HG02973 (cell line): Measurements from ENCODE around the gene PIP5KL1.

Experiments
- ATAC-seq: cut with Tn5 transposase; IDR thresholded peaks from one replicate; pipeline ENCODE4 v1.9.1; 2021; ENCODE audit warnings: moderate library complexity; ENCODE audit not compliant: unreplicated experiment

PIP5KL1 gene

GRCh38 chr9:127950513-127951289 lies 20.1 kb upstream of the PIP5KL1 start:
- no peak for ATAC-seq

DNA sequence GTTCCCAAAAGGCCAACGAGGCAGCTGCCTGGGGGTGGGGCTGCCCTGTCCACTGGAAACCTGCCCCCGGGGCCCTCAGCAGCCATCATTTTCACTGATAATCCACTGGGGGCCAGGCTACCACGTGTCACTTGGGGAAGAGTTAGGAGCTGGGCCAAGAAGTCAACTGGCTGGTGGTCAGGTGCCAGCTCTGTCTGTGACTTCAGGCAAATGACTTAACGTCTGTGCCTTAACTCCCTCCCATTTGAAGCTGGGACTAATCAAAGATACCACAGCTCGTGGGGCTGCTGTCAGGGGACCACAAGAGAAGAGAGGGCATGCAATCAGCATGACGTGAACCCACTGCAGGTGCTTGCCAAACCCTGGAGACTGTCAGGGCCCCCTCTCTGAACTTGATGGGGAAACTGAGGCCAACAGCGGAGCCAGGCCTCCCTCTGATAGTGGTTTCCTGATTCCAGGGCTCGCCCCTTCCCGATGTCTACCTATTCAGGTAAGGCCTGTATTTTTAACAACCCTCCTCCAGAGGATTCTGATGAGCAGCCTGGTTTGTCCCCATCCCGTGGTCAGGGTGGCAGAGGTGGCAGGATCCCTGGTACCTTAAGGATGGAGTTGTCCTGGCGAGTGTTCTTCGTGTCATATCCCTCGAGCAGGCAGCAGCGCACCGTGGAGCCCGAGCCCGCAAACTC lies 19.4 kb upstream of the PIP5KL1 start:
- ATAC-seq: no peak

DNA sequence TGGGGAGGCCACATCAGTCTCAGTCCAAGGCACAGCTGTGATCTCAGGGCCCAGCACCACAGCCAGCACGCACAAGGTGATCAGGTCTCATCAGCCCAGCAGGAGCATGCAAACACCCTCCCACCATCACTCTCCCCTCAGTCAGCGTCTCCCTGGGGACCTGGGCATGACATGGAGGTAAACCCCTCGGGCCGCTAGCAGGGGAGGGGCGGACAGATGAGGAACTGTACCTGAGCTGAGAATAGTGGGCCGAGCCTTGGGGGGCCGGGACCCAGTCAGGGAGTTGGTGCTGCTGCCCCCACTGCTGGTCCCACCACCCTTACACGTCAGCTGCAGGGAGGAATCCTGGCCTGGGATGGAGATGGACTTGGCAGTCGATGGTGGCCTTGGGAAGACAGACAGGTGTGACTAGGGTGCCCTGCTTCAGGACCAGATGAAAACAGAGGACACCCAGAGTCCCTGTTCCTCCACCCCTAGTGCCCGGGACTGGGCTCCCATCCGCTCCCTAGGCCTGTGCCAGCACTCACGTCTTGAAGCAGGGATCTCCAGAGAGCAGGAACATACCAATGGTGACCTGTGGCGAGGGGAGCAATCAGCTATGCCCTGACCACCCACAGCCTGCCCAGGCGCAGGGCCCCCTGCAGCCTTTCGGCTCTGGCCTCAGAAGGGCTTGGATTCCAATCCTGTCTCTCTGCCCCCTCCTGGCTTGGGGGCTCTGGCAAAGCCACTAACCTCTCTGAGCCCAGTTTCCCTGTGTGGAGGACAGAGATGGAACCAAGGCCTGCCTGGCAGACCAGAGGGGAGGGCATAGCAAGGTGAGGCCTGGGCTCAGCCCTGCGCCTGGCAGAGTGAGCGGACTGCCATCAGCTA lies 17.5 kb upstream of the PIP5KL1 start:
- no peak for ATAC-seq

- no peak for ATAC-seq
Measured at GRCh38 chr9:127946728-127947127, 16.2 kb upstream of the PIP5KL1 start.

DNA sequence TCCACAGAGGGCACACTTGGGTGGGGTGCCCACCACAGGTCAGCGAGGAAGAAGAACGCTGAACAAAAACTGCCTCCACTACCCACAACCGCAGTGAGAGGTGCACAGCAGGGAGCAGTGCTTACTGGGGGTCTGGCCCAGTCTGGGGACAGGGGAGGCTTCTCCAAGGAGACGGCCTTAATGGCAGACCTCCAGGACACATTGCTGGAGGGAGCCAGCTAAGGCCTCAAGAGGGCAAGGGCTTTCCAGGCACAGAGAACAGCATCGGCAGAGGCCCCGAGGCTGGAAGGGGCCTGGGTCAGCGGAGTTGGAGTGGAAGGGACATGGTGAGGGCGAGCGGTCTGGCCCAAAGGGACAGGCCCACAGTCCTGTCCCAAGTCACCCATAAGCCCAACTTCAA lies 15.4 kb upstream of the PIP5KL1 start:
- ATAC-seq: no peak

DNA sequence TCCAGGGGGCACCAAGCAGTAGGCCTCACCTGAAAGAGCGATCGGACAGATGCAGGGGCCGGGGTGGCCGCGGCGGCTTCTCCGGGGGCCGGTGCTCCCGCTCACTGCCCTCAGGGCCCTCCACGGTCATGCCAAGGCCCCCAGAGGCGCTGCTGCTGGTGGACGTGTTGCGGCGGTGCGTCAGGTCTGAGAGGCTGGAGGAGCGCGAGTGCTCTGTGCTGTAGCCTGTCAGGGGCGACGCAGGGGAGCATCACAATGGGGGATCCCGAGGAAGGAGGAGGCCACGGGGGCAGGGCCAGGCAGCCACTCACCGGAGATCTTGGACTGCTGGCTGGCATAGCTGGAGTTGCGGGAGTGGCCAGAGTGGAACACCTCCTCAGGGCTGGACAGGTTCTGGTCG lies 14.8 kb upstream of the PIP5KL1 start:
- ATAC-seq: no peak

DNA sequence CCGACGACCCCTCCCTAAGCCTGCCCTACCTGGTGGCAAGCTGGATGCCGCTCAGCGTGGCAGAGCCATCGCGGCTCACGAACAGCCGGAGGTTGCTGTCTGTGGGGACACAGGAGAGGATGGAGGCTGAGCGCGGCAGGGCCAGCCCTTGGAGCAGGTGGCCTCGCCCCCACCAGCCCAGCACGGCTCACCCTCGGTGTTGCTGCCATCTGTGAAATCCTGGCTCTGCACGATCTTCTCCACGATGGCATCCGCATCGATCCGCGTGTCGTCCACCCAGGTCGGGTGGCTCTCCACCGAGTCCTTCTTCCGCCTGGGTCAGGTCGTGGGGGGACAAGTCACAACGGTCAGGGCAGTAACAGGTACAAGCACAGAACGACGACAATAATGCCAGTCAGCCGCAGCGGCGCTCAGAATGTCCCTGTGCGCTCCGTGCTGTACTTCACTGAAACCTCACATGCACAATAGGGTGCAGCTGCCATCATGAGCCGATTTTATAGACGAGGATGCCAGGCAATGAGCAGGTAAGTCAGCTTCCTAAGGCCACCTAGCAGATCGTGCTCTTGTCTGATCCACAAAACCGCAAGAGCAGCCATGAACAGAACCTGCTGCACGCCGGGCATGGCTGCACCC lies 14.1 kb upstream of the PIP5KL1 start:
- no peak for ATAC-seq

DNA sequence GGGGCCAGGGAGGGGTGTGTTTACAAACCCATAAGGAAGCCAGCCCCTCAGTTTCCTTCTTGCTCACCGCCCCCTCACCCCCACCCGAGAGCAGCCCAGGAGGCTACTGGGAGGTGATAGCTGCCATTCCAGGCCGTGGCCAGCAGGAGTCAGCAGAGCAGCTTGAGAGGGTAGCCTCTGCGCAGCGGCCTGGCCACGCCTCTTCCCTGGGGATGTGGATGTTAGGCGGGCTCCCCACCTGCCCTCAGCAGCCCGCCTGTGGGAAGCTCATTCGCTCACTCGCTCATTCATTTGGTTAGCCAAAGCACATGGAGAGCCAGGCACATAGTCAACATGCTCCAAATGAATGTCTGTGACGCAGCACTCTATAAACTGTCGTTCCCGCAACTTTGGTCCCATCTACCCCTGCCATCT lies 13.2 kb upstream of the PIP5KL1 start:
- ATAC-seq: no peak

DNA sequence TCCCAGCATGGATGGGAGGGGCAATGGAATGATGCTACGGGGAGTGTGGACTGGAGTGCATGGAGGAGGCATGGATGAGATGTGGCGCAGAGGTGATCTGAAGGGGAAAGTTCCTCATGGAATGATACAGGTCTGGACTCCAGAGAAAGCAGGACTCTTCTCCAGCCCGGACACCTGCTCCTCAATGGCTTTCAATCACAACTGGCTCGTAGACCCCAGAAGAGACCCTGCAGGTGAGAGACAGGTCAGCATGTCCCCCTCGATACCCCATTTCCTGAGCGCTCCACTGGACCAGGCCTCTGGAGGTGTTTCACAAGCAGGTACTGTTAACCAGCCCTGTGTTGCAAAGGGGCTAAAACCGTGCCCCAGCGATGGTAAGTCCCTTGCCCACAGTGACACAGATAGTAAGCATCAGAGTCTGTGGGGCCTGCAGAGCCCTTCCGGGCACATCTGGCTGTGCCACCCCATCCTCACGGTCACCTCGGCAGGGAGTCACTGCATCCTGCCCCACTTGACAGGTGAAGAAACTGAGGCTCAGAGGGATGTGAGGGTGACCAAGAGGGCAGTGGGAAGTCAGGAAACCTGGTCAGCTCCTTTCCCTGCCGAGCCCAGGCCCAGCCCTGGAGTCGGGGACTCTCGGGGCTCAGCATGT lies 12.6 kb upstream of the PIP5KL1 start:
- no peak for ATAC-seq

- ATAC-seq: no peak
Measured at GRCh38 chr9:127942216-127943010, 11.8 kb upstream of the PIP5KL1 start.

DNA sequence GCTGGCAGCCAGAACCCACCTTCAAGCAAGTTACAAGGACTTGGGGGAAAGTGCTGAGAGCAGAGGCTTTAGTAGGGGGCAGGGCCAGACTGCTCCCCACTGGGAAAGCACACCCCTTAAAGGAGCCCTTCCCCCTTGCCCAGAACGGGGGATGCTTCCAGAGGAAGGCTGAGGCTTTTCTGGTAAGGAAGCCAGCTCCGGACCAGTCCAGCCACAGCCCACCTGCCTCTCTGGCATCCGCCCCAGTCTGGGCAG lies 11.3 kb upstream of the PIP5KL1 start:
- no peak for ATAC-seq

- ATAC-seq: no peak
Measured at GRCh38 chr9:127941062-127941960, 10.7 kb upstream of the PIP5KL1 start.

GRCh38 chr9:127940593-127940992 lies 10.0 kb upstream of the PIP5KL1 start:
- ATAC-seq: no peak

GRCh38 chr9:127938298-127938690 lies 7.7 kb upstream of the PIP5KL1 start:
- ATAC-seq: no peak

DNA sequence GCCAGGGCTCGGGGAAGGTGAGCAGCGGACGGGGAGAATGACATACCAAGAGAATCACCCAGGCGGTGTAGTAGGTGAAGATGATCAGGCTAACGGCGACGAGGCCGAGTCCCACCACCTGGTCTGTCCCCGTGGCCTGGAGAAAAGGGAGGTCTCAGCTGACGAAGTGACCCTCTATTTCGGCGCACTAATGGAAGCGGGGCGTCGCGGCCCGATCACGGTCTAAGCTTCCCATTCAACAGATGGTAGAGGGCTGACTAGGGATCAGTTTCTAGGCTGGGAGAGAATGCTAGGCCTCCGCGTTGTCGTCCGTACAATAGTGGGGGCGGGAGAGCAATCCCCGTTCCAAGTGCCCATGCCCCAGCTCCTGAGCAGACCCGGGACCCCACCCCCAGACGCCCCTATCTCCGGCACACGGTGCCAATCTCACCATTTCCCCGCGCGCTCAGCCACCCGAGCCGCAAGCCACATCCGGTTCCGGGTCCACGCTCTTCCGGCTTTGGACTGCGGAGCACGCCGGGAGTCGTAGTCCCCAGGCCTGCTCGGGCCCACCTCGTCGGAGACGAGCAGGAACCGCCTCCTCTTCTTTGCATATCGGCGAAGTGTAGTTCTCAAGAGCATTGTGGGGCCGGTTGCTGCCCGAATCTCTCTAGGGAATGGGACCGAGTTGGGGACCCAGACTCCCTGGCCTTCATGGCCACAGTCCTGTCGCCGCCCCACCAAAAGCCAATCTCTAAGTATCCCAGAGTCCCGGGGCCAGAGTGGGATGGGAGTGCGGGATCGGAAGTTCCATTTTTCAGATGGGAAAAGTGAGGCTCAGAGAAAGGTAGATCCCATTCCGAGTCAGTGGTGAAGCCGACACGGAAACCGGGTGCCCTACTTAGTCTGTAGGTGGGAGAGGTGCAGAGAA lies 7.1 kb upstream of the PIP5KL1 start, which contains the start of gene DPM2:
TSS of gene DPM2 (minus strand) at position 467 of the 910 bp plus-strand sequence. CDS start at position 433, 34 bp downstream.
- peak; percentile 81 for ATAC-seq

DNA sequence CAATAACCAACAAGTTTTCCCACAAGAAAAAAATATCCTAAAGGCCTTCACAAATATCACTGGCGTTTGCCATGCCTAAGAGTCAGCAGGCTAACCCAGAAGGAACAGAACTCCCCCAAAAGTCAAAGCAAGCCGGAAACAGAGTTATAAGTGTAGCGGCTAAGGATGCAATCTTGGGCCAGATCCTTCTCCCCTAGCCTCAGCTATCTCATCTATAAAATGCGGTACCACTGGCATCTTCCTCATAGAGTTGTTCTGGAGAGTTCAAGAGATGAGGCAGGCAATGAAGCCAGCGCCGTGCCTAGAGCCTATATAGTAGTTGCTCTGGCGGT lies 6.4 kb upstream of the PIP5KL1 start:
- no peak for ATAC-seq

DNA sequence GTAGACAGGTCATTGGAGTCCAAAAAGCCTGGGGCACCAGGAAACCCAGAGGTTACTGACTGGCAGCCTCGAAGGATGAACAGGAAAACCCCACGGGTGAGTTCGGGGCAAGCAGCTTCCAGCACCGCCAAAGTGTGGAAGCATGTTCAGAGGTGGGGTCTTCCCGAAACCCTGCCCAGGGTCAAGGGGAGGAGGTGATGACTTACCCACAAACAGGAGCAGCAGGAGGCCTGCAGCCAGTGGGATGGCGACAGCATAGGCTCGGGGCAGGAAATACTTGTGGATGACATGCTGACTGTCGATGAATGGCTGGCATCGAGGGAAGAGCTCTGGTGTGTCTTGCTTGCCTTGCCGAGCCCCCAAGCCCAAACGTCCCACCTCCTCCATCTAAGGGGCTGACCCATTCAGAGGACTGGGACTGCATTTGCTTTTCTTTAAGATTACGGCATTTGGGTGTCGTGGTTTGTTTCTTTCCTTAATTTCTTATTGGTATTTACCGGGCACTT lies 5.8 kb upstream of the PIP5KL1 start:
- ATAC-seq: no peak

DNA sequence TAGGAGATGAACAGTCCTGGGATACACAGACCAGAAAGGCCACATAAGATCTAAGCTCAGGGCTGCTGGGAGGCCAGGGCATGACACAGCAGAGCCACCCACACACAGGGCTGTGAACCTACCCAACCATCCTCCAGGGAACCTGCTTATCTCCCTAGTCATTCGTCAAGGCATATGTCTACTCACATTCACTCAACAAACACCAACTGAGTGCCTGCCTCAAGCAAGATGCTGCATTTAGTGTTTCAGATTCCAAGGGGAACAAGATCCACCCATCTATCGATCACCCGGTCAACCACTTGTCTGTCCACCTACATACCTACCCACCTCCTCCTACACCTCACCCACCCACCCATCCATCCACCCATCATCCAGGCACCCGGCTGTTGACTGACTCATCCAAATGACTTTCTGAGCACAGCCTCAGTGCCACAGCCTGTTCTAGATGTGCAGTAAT lies 5.2 kb upstream of the PIP5KL1 start:
- ATAC-seq: no peak
